Coronary artery (tissue), 2 donors: ENCODE data around the gene GPX8.

Experiments used
- DNase-seq: peaks from one replicate; pipeline ENCODE4 v3.0.0-alpha.2; 2017; ENCODE audit warnings: low spot score
- H3K27ac ChIP-seq, 2 donors: fragments of 200-600 bp; sonication (generic); one replicate each; pipeline ENCODE4 v1.5.1; 2016 to 2019
- H3K4me3 ChIP-seq: fragments of 200-600 bp; sonication (generic); 2 replicates; pipeline ENCODE4 v1.5.1; 2016; ENCODE audit warnings: mild to moderate bottlenecking, moderate library complexity
- TF ChIP-seq, protein P1 (sequence below): fragments of 200-600 bp; sonication (generic); IDR thresholded peaks from one replicate; pipeline ENCODE4 v1.5.1; 2019; ENCODE audit warnings: antibody characterized with exemption

The GPX8 gene

DNA sequence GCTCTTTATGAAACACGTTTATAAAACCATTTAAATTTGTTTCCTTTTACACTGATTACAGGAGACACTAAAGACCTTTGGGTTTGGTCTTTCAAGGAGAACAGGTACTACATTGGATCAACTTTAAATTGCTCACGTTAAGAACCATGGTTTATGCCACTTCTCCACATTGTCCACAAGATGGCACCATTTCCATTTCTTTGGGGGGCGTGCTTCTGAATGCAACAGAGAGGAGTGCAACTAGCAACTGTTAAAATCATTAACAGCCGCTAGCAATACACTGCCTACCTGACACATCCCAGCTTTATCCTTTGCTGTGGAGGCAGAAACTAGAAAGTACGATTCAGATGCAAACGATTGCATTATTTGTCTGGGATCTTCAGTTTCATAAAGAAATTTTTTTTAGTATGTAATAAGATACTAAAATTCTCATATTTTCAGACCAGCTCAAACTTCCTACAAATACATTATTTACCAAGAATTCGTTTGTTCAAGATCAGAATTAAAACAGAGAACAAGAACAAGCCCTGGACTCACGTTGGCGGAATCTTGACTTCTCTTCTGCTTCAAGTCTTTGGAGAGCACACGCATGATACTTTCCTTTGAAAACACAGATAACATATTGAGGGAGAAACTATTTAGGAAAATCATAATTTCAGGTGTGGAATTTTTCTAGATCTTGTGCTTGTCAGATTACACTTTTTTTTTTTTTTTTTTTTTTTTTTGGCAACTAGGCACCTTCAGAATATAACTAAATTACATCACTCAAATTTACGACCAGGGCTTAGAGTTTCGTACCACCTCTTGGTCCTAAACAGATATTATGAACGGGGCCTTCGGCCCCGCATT lies 12.3 kb downstream of the GPX8 start:
- no peak for DNase-seq
- peak overlapping the region; percentile 67 for H3K4me3 ChIP-seq
- H3K27ac ChIP-seq, result no peak overlapping the region
- TF ChIP-seq, protein P1, sequence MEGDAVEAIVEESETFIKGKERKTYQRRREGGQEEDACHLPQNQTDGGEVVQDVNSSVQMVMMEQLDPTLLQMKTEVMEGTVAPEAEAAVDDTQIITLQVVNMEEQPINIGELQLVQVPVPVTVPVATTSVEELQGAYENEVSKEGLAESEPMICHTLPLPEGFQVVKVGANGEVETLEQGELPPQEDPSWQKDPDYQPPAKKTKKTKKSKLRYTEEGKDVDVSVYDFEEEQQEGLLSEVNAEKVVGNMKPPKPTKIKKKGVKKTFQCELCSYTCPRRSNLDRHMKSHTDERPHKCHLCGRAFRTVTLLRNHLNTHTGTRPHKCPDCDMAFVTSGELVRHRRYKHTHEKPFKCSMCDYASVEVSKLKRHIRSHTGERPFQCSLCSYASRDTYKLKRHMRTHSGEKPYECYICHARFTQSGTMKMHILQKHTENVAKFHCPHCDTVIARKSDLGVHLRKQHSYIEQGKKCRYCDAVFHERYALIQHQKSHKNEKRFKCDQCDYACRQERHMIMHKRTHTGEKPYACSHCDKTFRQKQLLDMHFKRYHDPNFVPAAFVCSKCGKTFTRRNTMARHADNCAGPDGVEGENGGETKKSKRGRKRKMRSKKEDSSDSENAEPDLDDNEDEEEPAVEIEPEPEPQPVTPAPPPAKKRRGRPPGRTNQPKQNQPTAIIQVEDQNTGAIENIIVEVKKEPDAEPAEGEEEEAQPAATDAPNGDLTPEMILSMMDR, result peak; percentile 64

DNA sequence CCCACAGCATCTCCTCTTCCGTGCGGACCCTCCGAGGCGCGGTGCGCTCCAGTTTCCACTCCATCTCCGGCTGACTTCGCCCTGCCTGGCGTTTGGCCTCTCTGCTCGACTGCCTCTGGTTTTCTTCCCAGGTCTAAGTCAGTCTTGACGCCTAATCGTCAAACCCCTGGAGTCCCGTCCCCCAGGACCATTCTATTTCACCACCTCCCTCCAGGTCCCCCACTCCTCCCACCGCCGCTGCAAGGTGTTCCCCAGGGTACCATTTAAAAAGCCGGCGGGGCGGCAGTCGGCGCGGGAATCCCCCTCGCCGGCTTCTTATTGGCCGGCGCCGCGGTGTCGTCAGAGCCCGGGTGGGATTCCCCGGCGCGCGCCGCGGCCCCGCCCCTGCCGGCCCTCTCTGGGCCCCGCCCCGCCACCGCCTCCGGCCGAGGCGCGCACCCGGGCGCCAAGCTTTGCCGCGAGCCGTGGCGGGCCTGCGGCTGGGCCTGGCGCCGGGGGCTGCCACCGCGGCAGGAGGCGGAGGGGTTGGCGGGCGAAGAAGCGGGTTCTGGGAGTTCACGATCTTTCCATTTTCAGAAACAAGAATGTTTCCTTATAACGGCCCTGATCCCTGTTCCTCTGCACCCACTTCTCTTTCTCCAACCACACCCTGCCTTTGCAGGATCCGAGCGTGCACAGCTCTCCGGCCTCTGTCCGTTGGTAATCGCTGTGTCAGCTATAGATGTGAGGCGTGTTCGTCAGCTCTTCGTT lies 13.1 kb downstream of the GPX8 start, which contains the start of gene CDC20B:
Gene CDC20B, minus strand, starts transcription at position 241 of the 750 bp plus-strand sequence. Its CDS starts 177 bp downstream, at position 64.
- TF ChIP-seq, protein P1, result no peak
- Histone ChIP-seq H3K27ac (no peak within 1 kb of the TSS), H3K4me3 (peak within 1 kb of the TSS; percentile 67)
- no peak for DNase-seq

DNA sequence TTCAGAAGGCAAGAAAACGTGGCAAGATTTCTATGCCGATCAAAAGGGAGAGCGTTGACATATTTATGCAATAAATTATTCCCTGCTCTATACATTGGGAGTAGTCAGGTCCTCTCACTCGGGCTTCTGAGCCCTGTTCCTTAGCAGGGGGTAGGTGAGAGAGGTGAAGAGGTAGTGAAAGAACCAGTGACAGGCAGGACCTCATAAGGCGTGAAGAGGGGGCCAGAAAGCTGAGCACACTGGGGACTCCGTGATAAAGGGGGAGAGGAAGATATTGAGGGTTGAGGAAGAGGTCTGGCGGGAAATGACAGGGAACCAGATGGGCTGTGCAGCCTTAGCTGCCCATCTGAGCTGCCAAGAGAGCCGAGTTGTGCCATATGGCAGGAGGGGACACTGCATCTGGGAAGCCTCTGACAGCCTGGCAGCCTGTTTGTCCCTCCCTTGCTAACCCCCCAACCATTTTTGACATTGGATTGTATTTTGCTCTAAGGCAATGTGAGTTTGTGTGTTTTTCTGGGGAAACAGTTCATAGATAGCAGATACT lies 13.8 kb downstream of the GPX8 start:
- no peak overlapping the region for H3K27ac ChIP-seq
- DNase-seq, result no peak
- TF ChIP-seq, protein P1, result no peak

DNA sequence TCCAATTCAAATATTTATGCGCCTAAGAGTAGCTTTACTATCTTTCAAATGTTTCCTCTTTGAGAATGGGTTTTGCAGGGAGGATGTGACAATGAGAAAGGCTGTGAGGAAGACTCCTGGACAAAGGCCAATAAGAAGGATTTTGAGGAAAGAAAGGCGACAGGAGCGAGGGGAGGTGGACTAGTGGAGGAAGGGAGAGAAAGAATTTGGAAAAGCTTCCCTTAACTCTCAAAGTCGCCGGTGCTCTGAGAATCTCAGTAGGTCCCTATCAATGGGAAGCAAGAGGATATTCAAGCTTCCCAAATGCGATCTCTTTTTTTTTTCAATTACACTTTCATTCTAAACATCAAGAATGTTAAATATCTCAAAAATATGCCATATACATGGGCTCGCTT lies 15.8 kb downstream of the GPX8 start:
- Histone ChIP-seq H3K4me3 (peak overlapping the region; percentile 58), H3K27ac (no peak overlapping the region)
- DNase-seq, result no peak
- TF ChIP-seq, protein P1, result no peak

More for the DNA sequence above, 13.8 kb downstream of the GPX8 start:
- H3K4me3 ChIP-seq, result peak overlapping the region; percentile 67

DNA sequence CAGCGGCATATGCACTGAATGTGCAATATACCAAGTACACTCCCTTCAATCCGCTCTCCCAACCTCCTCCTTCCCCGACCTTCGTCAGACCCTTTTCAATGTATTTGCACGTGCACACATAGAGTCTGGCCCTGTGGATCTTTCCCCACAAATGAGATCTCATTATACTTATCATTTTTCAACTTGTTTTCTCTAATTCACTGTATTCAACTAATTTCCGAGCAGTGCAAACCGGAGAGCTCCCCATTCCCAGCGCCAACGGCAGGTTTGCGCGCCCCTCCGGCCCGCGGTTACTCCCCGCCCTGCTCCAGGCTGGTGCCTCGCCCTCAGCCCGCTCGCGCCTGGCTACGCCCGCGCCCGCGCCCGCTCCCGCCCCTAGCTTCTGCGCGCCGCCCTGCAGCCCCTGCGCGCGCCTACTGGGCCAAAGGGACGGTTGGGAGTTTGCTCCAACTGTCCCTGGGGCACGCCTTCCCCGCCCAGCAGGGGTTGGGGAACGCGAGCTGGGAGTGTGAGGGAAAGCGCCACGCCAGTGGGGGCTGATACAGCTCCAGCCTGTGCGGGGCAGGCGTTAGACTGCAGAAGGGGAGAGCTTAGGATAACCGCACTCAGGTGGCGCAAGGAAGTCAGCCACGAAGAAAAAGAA lies 16.3 kb downstream of the GPX8 start:
- H3K4me3 ChIP-seq, result peak overlapping the region; percentile 58
- no peak for DNase-seq
- TF ChIP-seq, protein P1, result no peak

DNA sequence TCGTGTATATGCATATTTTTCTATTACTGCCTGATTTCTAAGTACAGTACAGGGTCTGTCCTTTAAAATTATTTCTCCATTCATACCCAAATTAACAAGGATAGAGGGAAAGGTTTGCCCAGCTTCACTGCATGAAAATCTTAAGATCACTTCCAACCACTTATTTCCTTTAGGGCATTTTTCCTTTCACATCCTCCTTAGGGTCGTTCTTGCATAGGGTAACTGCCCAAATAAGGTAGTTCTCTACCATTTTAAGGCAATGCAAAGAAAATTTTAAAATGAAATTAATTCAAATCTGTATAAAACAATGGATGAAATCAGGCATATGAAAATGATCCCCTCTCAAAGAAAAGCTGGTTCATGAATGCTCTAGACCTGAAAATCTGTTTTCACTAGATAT lies 17.1 kb downstream of the GPX8 start:
- TF ChIP-seq, protein P1, result no peak
- H3K4me3 ChIP-seq, result no peak overlapping the region
- H3K27ac ChIP-seq, result no peak overlapping the region
- no peak for DNase-seq

More for the DNA sequence above, 16.3 kb downstream of the GPX8 start:
- no peak overlapping the region for H3K27ac ChIP-seq
